Regular cardiac myocyte (primary cell): Measurements from ENCODE around the gene HELZ2. TPM values are rescaled to one million over a fixed set of nuclear protein-coding genes. Genes with fewer than 3 reads are reported as not detected.

Source experiments
- total RNA-seq: library from RNA; depleted of rRNA; stranded (reverse); fragments of >200 nt; gene quantifications from 2 replicates; pipeline ENCODE4 v1.2.3, GENCODE V29; 2014

Gene HELZ2
- 32.1 and 33.0 TPM in 2 replicates for total RNA-seq

GRCh38 chr20:63574156-63574828, at the start of gene HELZ2:
Gene HELZ2, minus strand, starts transcription at chr20:63574239. Its CDS starts 1,854 bp downstream, at chr20:63572385.

GRCh38 chr20:63553933-63554290, 20.1 kb downstream of the HELZ2 start, which contains the start of gene FNDC11:
Gene FNDC11, plus strand, starts transcription at chr20:63554159. Its CDS starts 1,505 bp downstream, at chr20:63555664.

GRCh38 chr20:63547725-63548480, 26.1 kb downstream of the HELZ2 start, which contains the start of gene SRMS:
Gene SRMS, minus strand, starts transcription at chr20:63547749. Its CDS starts 286 bp downstream, at chr20:63547463.

GRCh38 chr20:63536997-63537524, 37.0 kb downstream of the HELZ2 start, which contains the start of gene PTK6:
Gene PTK6, minus strand, starts transcription at chr20:63537376. Its CDS starts 62 bp downstream, at chr20:63537314.

Other genes starting within 250 kb of the HELZ2 start
- gene CHRNA4, start 212.9 kb downstream of the HELZ2 start, total RNA-seq, result not detected in 2 replicates
- 0.19 TPM in 1 of 2 replicates, not detected in the other for gene KCNQ2, start 101.6 kb downstream of the HELZ2 start, total RNA-seq
- 0.38 and 5.4 TPM in 2 replicates for gene EEF1A2, start 75.2 kb downstream of the HELZ2 start, total RNA-seq
- gene PPDPF, start 53.5 kb downstream of the HELZ2 start, total RNA-seq, result 26.3 and 42.6 TPM in 2 replicates
- under 0.01 TPM in 1 of 2 replicates, not detected in the other for gene PTK6, start 36.9 kb downstream of the HELZ2 start, total RNA-seq
- gene SRMS, start 26.5 kb downstream of the HELZ2 start, total RNA-seq, result not detected in 2 replicates
- gene FNDC11, start 20.1 kb downstream of the HELZ2 start, total RNA-seq, result 0.19 and 0.56 TPM in 2 replicates
- gene GMEB2, start 52.9 kb upstream of the HELZ2 start, total RNA-seq, result 8.2 and 9.6 TPM in 2 replicates
- 9.8 and 11.8 TPM in 2 replicates for gene STMN3, start 79.2 kb upstream of the HELZ2 start, total RNA-seq
- 6.2 and 13.8 TPM in 2 replicates for gene RTEL1, start 84.1 kb upstream of the HELZ2 start, total RNA-seq
- gene TNFRSF6B, start 122.4 kb upstream of the HELZ2 start, total RNA-seq, result 2.7 and 8.7 TPM in 2 replicates
- gene ARFRP1, start 133.7 kb upstream of the HELZ2 start, total RNA-seq, result 31.6 and 41.6 TPM in 2 replicates
- gene ZGPAT, start 133.8 kb upstream of the HELZ2 start, total RNA-seq, result 15.2 and 26.5 TPM in 2 replicates
- gene LIME1, start 162.4 kb upstream of the HELZ2 start, total RNA-seq, result 3.3 and 4.2 TPM in 2 replicates
- 22.0 and 22.3 TPM in 2 replicates for gene SLC2A4RG, start 165.5 kb upstream of the HELZ2 start, total RNA-seq